Measurements from ENCODE around the gene HOXD1.

The HOXD1 gene

DNA sequence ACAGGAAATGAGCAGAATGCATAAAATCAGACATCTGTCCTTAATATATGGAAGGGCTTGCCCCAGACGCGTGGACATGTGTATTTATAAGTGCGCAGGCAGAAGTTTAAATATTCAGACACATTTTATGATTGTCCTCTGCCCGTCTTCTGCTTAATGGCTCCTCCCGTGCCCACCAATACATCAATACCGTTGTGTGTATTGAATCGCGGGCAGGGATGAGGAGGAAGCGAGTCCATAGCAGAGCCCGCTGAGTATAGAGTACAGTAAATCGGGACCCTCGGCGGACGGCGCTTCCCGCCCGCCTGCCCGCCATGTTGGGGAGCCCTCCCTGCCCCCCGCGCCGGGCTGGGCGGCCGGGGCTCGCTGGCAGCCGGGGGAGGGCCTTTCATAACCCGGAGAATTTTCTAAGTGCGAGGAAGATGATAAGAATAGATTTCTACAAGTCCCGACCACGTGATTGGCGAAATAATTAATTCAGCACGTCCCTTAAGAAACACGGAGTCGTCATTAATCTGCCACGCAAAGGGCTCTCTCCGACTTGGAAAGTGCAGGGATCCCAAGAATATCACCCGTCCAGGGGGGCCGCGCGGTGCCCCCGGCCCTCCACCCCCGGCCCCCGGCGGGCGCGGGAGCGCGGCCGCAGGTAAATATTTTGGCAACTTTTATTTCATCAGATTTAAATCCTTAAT, 31.5 kb upstream of the HOXD1 start, which contains the start of gene HOXD3:
TSS of gene HOXD3 (plus strand) at position 501 of the 692 bp plus-strand sequence. CDS start 11,808 bp downstream, outside the sequence.
- no peak for DNase-seq
- no peaks in the 10 kb centered on the region for H3K36me3 ChIP-seq (replicated peaks)
- H3K27me3 ChIP-seq (replicated peaks) = peaks cover 91% of the 10 kb centered on the region
- TF ChIP-seq, protein P1, sequence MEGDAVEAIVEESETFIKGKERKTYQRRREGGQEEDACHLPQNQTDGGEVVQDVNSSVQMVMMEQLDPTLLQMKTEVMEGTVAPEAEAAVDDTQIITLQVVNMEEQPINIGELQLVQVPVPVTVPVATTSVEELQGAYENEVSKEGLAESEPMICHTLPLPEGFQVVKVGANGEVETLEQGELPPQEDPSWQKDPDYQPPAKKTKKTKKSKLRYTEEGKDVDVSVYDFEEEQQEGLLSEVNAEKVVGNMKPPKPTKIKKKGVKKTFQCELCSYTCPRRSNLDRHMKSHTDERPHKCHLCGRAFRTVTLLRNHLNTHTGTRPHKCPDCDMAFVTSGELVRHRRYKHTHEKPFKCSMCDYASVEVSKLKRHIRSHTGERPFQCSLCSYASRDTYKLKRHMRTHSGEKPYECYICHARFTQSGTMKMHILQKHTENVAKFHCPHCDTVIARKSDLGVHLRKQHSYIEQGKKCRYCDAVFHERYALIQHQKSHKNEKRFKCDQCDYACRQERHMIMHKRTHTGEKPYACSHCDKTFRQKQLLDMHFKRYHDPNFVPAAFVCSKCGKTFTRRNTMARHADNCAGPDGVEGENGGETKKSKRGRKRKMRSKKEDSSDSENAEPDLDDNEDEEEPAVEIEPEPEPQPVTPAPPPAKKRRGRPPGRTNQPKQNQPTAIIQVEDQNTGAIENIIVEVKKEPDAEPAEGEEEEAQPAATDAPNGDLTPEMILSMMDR (IDR thresholded peaks at IDR 0.05; ENCODE audit: low read depth, low read length, missing control alignments) = no peak
- H3K27ac ChIP-seq = no peak within 1 kb of the TSS
- H3K4me3 ChIP-seq (ENCODE audit: low read depth, low read length) = peak within 1 kb of the TSS; percentile 12
- in situ Hi-C loops (cut with HindIII; ENCODE audit: low pct_ligation_motif_present, low sequenced_read_pairs) = no loop called here

DNA sequence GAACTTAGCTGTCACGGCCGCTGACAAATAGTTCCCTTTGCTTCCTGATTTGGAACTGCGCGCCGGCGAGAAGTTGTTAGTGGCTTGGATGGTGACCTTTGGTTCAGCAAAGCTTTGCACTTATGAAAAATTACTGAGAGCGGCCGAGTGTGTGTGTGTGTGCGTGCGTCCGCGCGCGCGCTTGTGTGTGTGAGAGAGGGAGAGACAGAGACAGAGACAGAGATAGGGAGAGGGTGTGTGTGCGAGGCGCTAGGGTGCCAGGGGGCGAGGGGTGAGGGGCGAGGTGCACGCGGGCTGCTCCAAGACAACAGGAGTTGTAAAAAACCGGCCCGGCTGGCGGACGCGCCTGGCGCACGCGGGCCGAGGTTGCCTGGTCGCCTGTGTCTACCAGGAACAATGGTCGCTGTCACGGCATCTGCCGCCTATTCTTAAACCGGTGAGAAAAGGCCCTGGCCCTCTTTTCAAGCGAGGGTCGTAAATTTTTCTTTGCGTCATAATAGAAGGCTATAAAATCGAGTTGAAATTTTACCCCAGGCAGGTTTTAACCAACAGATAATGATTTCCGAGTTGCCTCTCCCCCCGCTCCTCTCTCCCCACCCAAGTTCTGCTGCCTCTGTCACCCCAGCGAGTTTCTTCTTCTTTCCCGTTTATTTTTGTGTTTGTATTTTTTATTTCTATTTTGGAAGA, 30.8 kb upstream of the HOXD1 start:
- no peak overlapping the region for H3K27ac ChIP-seq
- H3K27me3 ChIP-seq (replicated peaks) = peaks cover 94% of the 10 kb centered on the region
- TF ChIP-seq, protein P1 (IDR thresholded peaks at IDR 0.05; ENCODE audit: low read depth, low read length, missing control alignments) = no peak
- H3K4me3 ChIP-seq (ENCODE audit: low read depth, low read length) = peak overlapping the region; percentile 12
- in situ Hi-C loops (cut with HindIII; ENCODE audit: low pct_ligation_motif_present, low sequenced_read_pairs) = no loop called here
- DNase-seq = no peak
- H3K36me3 ChIP-seq (replicated peaks) = no peaks in the 10 kb centered on the region

DNA sequence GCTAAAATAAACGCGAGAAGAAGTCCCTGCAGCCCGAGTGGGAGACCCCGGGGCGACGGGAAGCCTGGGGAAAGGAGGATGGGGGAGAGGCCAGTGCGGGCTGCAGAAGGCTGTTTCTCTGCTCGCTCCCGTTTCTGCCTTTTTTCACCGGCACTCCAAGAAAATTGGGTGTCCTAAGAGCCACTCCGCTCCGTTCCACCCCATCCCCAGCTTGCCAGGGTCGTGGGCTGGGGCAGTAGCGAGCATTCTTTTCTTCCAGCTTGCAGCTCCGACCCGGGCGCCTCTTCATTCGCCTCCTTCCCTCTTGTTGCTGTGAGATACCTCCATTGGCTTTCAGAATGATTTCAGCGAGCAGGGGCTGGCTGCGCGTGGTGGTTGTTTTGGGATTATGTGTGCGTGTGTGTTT, 30.3 kb upstream of the HOXD1 start:
- Histone ChIP-seq H3K36me3 (replicated peaks) (no peaks in the 10 kb centered on the region), H3K27ac (no peak overlapping the region), H3K27me3 (replicated peaks) (peaks cover 95% of the 10 kb centered on the region), H3K4me3 (ENCODE audit: low read depth, low read length) (no peak overlapping the region)
- TF ChIP-seq, protein P1 (IDR thresholded peaks at IDR 0.05; ENCODE audit: low read depth, low read length, missing control alignments) = no peak
- in situ Hi-C loops (cut with HindIII; ENCODE audit: low pct_ligation_motif_present, low sequenced_read_pairs) = no loop called here
- no peak for DNase-seq

DNA sequence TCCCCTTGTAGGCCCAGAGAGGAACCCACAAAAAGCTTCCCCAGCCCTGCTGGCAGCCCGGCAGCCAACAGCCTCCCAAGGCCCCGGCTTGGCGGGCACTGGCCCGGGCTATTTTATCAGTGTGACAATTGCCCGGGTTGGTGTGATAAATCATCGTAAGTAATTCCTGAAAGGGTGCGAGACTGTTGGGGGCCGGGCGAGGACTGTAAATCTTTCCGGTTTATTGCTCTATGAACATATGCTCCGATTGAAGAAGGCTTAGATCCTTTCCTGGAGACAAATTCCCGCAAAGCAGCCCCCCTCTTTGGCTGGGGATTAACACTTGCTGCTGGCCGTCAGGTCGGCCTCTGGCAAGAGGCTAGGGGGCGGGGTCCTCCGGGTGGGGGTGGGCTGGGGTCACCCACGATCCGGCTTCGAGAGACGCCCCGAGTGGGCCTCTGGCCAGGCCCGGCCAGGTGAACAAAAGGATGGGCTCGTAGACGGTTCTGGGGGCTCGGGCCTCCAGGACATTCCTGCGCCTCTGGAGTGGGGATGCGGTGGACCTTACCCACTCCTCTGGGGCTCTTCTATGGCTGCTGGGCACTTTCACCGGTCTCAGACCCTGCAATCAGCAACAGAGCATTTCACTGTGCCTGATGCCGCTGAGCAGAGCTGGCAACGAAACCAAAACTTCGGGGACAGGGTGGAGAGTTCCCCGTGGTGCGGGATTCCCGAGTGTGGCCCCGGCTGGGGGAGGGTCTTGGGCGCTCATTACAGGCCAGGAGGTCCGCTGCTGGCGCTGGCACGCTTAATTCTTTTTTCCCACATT, 29.4 kb upstream of the HOXD1 start:
- no peak overlapping the region for H3K4me3 ChIP-seq (ENCODE audit: low read depth, low read length)
- H3K27ac ChIP-seq = no peak overlapping the region
- DNase-seq = no peak
- H3K27me3 ChIP-seq (replicated peaks) = peaks cover 96% of the 10 kb centered on the region
- in situ Hi-C loops (cut with HindIII; ENCODE audit: low pct_ligation_motif_present, low sequenced_read_pairs) = no loop called here
- TF ChIP-seq, protein P1 (IDR thresholded peaks at IDR 0.05; ENCODE audit: low read depth, low read length, missing control alignments) = no peak
- no peaks in the 10 kb centered on the region for H3K36me3 ChIP-seq (replicated peaks)

DNA sequence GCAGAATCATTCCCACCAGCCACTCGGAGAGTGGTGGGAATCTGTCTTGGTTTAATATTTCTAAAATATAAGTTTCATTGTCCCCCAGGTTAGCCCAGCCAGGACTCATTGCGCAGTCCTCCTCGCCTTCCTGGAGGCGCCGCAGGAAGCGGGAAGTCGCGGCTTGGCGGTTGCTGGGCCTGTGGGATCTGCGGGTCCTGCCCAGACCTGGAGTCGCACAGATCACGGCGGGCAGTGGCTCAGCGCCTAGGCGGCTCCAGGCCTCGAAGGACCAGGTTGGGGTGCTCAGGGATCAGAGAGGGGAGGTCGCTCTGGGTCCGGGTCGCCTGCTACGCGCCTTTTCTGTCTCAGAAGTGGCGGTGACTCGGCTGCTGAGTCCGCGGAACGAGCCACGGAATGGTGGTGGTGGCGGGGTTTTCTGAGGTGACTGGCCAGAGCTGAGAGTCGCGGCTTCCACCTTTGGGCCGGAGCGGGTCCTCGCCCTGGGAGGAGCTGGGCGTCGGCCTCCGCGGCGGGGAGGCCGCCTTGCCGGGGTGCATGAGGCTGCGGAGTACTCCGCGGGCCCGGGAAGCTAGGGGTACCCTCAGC, 28.7 kb upstream of the HOXD1 start:
- H3K27me3 ChIP-seq (replicated peaks) = peaks cover 96% of the 10 kb centered on the region
- H3K4me3 ChIP-seq (ENCODE audit: low read depth, low read length) = no peak overlapping the region
- in situ Hi-C loops (cut with HindIII; ENCODE audit: low pct_ligation_motif_present, low sequenced_read_pairs) = no loop called here
- TF ChIP-seq, protein P1 (IDR thresholded peaks at IDR 0.05; ENCODE audit: low read depth, low read length, missing control alignments) = no peak
- no peaks in the 10 kb centered on the region for H3K36me3 ChIP-seq (replicated peaks)
- H3K27ac ChIP-seq = no peak overlapping the region
- DNase-seq = no peak
